HepG2 (cell line): ENCODE data around the gene VEPH1. TPM values are rescaled to one million over a fixed set of nuclear protein-coding genes. Genes with fewer than 3 reads are reported as not detected.

ENCODE experiments used
- ATAC-seq: fragments of 200-7000 bp; cut with Tn5 transposase; 3 replicates; pipeline ENCODE4 v1.9.1; 2020; ENCODE audit warnings: mild to moderate bottlenecking, moderate library complexity
- BruUV-seq: library from RNA; stranded (reverse); fragments of 400-500 nt; replicated peaks from 2 replicates; lab custom pipeline; 2021; lab: Mats Ljungman, UMichigan
- CTCF ChIA-PET: fragments of 300-600 bp; formaldehyde crosslinking; extraction: SDS; loops from one replicate; lab custom pipeline; 2021; ENCODE audit warnings: low total read pairs, inconsistent platforms, low intra/inter-chr PET ratio; lab: Yijun Ruan, JAX
- POLR2A ChIA-PET: fragments of 350-600 bp; sonication (Branson Sonifier 250); formaldehyde crosslinking; loops from one replicate; lab custom pipeline; 2020; ENCODE audit warnings: antibody characterized with exemption, inconsistent platforms; lab: Yijun Ruan, JAX
- DNase-seq: peaks from one replicate; pipeline ENCODE4 v3.0.0-alpha.2; 2015; ENCODE audit warnings: low spot score
- FAIRE-seq: peaks from 3 replicates; lab custom pipeline; 2011; peaks lifted over from hg19 to GRCh38; lab: Jason Lieb, UNC
- H2AFZ ChIP-seq: one replicate; pipeline ENCODE4 v1.6.1; 2011; ENCODE audit warnings: low read length, inconsistent platforms
- H3K27ac ChIP-seq: fragments of 300-600 bp; 3 replicates; pipeline ENCODE4 v1.8.0; 2011; ENCODE audit warnings: mixed run types, mild to moderate bottlenecking, mixed read lengths, low read length, inconsistent platforms; ENCODE audit not compliant: insufficient read depth; ENCODE audit errors: extremely low read length
- H3K27me3 ChIP-seq, 2 experiments: fragments of 200-600 bp in 1 of 2; 2 replicates in 1 of 2; 3 replicates in 1 of 2; pipeline versions ENCODE4 v1.6.0 to v1.8.0; 2011; ENCODE audit warnings: low read length in 2 of 2, mild to moderate bottlenecking in 2 of 2, moderate library complexity in 2 of 2, inconsistent platforms in 1 of 2; ENCODE audit not compliant: insufficient read depth in 2 of 2, control insufficient read depth in 1 of 2
- H3K36me3 ChIP-seq, 2 experiments: fragments of 200-600 bp in 1 of 2; replicated peaks in 1 of 2; 2 replicates in 1 of 2; 3 replicates in 1 of 2; pipeline versions ENCODE4 v1.5.1 to v1.8.0; 2011; ENCODE audit warnings: low read length in 2 of 2, inconsistent platforms in 1 of 2; ENCODE audit not compliant: insufficient read depth in 2 of 2, control insufficient read depth in 1 of 2
- H3K4me1 ChIP-seq: 2 replicates; pipeline ENCODE4 v1.5.1; 2012; ENCODE audit warnings: low read length, inconsistent platforms; ENCODE audit not compliant: insufficient read depth
- H3K4me2 ChIP-seq: 2 replicates; pipeline ENCODE4 v1.6.0; 2011; ENCODE audit warnings: low read depth, low read length, inconsistent platforms
- H3K4me3 ChIP-seq, 3 experiments: fragments of 200-600 bp in 1 of 3; sonication (generic), shearing (Covaris generic) in 1 of 3; replicated peaks in 1 of 3; 2 replicates each; pipeline ENCODE4 v1.5.1; 2011 to 2016; ENCODE audit warnings: low read length in 3 of 3, inconsistent platforms in 2 of 3, low read depth in 2 of 3, mild to moderate bottlenecking in 2 of 3, control low read depth in 1 of 3, mixed read lengths in 1 of 3; ENCODE audit not compliant: insufficient read depth in 1 of 3
- H3K79me2 ChIP-seq: one replicate; pipeline ENCODE4 v1.6.1; 2011; ENCODE audit warnings: low read length, inconsistent platforms; ENCODE audit not compliant: insufficient read depth
- H3K9ac ChIP-seq: 2 replicates; pipeline ENCODE4 v1.6.0; 2011; ENCODE audit warnings: mild to moderate bottlenecking, low read depth, low read length, inconsistent platforms; ENCODE audit not compliant: insufficient read depth
- H3K9me3 ChIP-seq: 2 replicates; pipeline ENCODE4 v1.5.1; 2012; ENCODE audit warnings: mild to moderate bottlenecking, low read length
- H4K20me1 ChIP-seq: 2 replicates; pipeline ENCODE4 v1.6.0; 2011; ENCODE audit warnings: inconsistent platforms, mild to moderate bottlenecking, low read length, moderate library complexity; ENCODE audit not compliant: insufficient read depth
- CEBPG ChIP-seq: IDR thresholded peaks from 2 replicates; pipeline ENCODE4 v1.6.1; 2016
- GATA4 ChIP-seq: sonication (generic); IDR thresholded peaks from 2 replicates; pipeline ENCODE4 v1.6.1; 2016; ENCODE audit warnings: antibody characterized with exemption, low read depth, borderline replicate concordance
- MIER3 ChIP-seq: IDR thresholded peaks from 2 replicates; pipeline ENCODE4 v1.6.1; 2016; ENCODE audit warnings: missing compliant biosample characterization, borderline replicate concordance
- NR1H2 ChIP-seq: sonication (generic); formaldehyde crosslinking; IDR thresholded peaks from 2 replicates; pipeline ENCODE4 v1.8.1; 2022; ENCODE audit warnings: low read depth, missing genetic modification reagents, borderline replicate concordance
- SATB2 ChIP-seq: sonication (generic); formaldehyde crosslinking; IDR thresholded peaks from 2 replicates; pipeline ENCODE4 v1.5.0; 2020; ENCODE audit warnings: missing genetic modification reagents
- SRSF4 ChIP-seq: fragments of 200-400 bp; formaldehyde crosslinking; IDR thresholded peaks from one replicate; pipeline ENCODE4 v1.6.1; 2018; ENCODE audit warnings: mild to moderate bottlenecking, low read depth, low read length, moderate library complexity; ENCODE audit not compliant: poor library complexity, severe bottlenecking
- ZBTB42 ChIP-seq: sonication (generic); formaldehyde crosslinking; IDR thresholded peaks from 2 replicates; pipeline ENCODE4 v1.5.0; 2020; ENCODE audit warnings: mild to moderate bottlenecking, missing genetic modification reagents
- ZNF530 ChIP-seq: sonication (generic); formaldehyde crosslinking; IDR thresholded peaks from 2 replicates; pipeline ENCODE4 v1.5.0; 2020; ENCODE audit warnings: low read depth, mild to moderate bottlenecking, missing genetic modification reagents
- ZNF574 ChIP-seq: sonication (generic); formaldehyde crosslinking; IDR thresholded peaks from 2 replicates; pipeline ENCODE4 v1.4.0; 2020; ENCODE audit warnings: missing genetic modification reagents
- WGBS: methylation state at CpG from one replicate; pipeline ENCODE4 v1.1.6; 2017; ENCODE audit warnings: low lambda C conversion rate; 5-methylcytosine and 5-hydroxymethylcytosine counted together
- in situ Hi-C: cut with HindIII; loops from 2 replicates; pipeline ENCODE4 v1.10.0; 2017; ENCODE audit warnings: low pct_unique_long_range_greater_than_20kb; ENCODE audit not compliant: extremely low pct_ligation_motif_present
- intact Hi-C: fragments of 100-400 bp; cut with micrococcal nuclease; formaldehyde crosslinking; loops from one replicate; pipeline ENCODE4 v1.10.0; 2022; ENCODE audit not compliant: unreplicated experiment
- polyA plus RNA-seq, 8 experiments: library from polyadenylated mRNA; depleted of rRNA in 3 of 8; stranded (reverse) in 7 of 8; unstranded in 1 of 8; fragments of >200 nt; fragmentation: Illumina TruSeq in 4 of 8; extraction: Trizol in 4 of 8; gene quantifications; 2 replicates each; pipeline versions ENCODE4 v1.2.1 to v1.2.3, GENCODE V29; 2011 to 2016; ENCODE audit warnings: low read depth in 4 of 8, missing spikeins in 1 of 8, mixed read lengths in 1 of 8; ENCODE audit not compliant: insufficient read depth in 1 of 8
- total RNA-seq, 5 experiments: library from RNA; depleted of rRNA; stranded (reverse); fragments of >200 nt; fragmentation: Illumina TruSeq; extraction: Trizol; gene quantifications; 2 replicates each; pipeline ENCODE4 v1.2.3, GENCODE V29; 2016; ENCODE audit warnings: low read depth in 1 of 5

The VEPH1 gene
- total and polyA plus RNA-seq, 2 of the 13 experiments (the other 11 are each of a cell fraction or from before 2014, with no cell fraction given) = not detected

DNA sequence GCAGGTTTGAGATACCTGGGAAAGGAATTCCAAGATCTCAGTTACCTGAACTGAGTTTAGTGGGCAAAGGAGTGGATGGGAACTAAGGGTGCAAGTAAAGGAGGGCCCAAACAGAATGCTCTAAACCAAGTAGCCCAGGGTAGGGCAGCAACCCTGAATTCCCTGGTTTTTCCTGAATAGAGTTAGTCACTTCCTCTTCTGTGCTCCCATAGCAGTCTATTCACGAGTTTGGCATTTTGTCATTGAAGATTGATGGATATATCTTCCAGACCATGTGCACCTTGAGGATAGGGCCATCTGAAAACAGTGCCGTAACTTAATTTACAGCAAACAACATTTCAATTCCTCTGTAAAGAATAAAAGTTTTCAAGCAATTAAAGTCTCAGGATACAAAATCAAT is 85.1 kb downstream of the VEPH1 start:
- no peak overlapping the region for H3K9ac ChIP-seq
- no peaks in the 10 kb centered on the region for H3K27me3 ChIP-seq
- H3K27ac ChIP-seq = no peak overlapping the region
- ATAC-seq = no peak
- FAIRE-seq = no peak
- no peaks in the 10 kb centered on the region for H3K36me3 ChIP-seq
- intact Hi-C loops (no loop called here), in situ Hi-C loops (no loop called here)
- 19% methylated on average over 2 of the region's 2 CpGs for WGBS
- no peaks in the 10 kb centered on the region for H3K4me1 ChIP-seq
- no peaks in the 10 kb centered on the region for H3K9me3 ChIP-seq
- DNase-seq = no peak
- no peaks in the 10 kb centered on the region for H4K20me1 ChIP-seq
- H3K4me2 ChIP-seq = no peak overlapping the region
- BruUV-seq = no TSS peak
- TF ChIP-seq ZBTB42 (CRISPR knock-in tag) (no peak), ZNF574 (no peak), ZNF530 (CRISPR knock-in tag) (no peak), NR1H2 (CRISPR knock-in tag) (no peak), SATB2 (CRISPR knock-in tag) (no peak), GATA4 (no peak), MIER3 (no peak), CEBPG (CRISPR knock-in tag) (no peak), SRSF4 (no peak)
- no peak overlapping the region for H2AFZ ChIP-seq
- ChIA-PET POLR2A (no interaction called here), CTCF (no interaction called here)
- H3K4me3 ChIP-seq = no peak overlapping the region
- no peaks in the 10 kb centered on the region for H3K79me2 ChIP-seq
